WTC11 (cell line): ENCODE results near the gene OSBPL10. TPM values are rescaled to one million over a fixed set of nuclear protein-coding genes. Genes with fewer than 3 reads are reported as not detected.

Source experiments
- ATAC-seq: fragments of 200-7000 bp; cut with Tn5 transposase; 2 replicates; pipeline ENCODE4 v1.10.0; 2021; ENCODE audit warnings: mild to moderate bottlenecking, moderate library complexity
- CTCF ChIA-PET: fragments of 300-600 bp; sonication (Branson Sonifier 250); formaldehyde crosslinking; loops from one replicate; lab custom pipeline; 2021; ENCODE audit warnings: antibody characterized with exemption; lab: Charles Lee
- POLR2A ChIA-PET: fragments of 350-600 bp; sonication (Branson Sonifier 250); formaldehyde crosslinking; loops from one replicate; lab custom pipeline; 2021; ENCODE audit warnings: antibody characterized with exemption; lab: Charles Lee
- DNase-seq: peaks from one replicate; pipeline ENCODE4 v3.0.0; 2021; ENCODE audit warnings: low spot score
- H3K27ac Mint-ChIP-seq: 2 replicates; pipeline ENCODE4 v1.8.0; 2021; ENCODE audit warnings: mixed read lengths
- H3K27me3 Mint-ChIP-seq: 2 replicates; pipeline ENCODE4 v1.8.0; 2021; ENCODE audit warnings: low read depth, mild to moderate bottlenecking, moderate library complexity, mixed read lengths
- H3K36me3 Mint-ChIP-seq: 2 replicates; pipeline ENCODE4 v1.8.0; 2021; ENCODE audit warnings: mixed read lengths
- H3K4me1 Mint-ChIP-seq: 2 replicates; pipeline ENCODE4 v1.8.0; 2022; ENCODE audit warnings: mixed read lengths
- H3K4me3 Mint-ChIP-seq: 2 replicates; pipeline ENCODE4 v1.8.0; 2021; ENCODE audit warnings: mild to moderate bottlenecking, moderate library complexity, mixed read lengths
- H3K9me3 Mint-ChIP-seq: 2 replicates; pipeline ENCODE4 v1.8.0; 2021; ENCODE audit warnings: mixed read lengths
- ATF1 ChIP-seq: sonication (generic); formaldehyde crosslinking; IDR thresholded peaks from 2 replicates; pipeline ENCODE4 v1.8.1; 2023; ENCODE audit warnings: mild to moderate bottlenecking, moderate library complexity, missing genetic modification reagents
- ATF2 ChIP-seq: sonication (generic); formaldehyde crosslinking; IDR thresholded peaks from 2 replicates; pipeline ENCODE4 v1.8.1; 2022; ENCODE audit warnings: low read depth, missing genetic modification reagents, borderline replicate concordance
- CBFB ChIP-seq: sonication (generic); formaldehyde crosslinking; IDR thresholded peaks from 2 replicates; pipeline ENCODE4 v1.8.1; 2022; ENCODE audit warnings: mild to moderate bottlenecking, low read depth, missing genetic modification reagents
- E2F1 ChIP-seq: sonication (generic); formaldehyde crosslinking; IDR thresholded peaks from 2 replicates; pipeline ENCODE4 v1.8.0; 2022; ENCODE audit warnings: mild to moderate bottlenecking, missing genetic modification reagents
- E2F5 ChIP-seq: sonication (generic); formaldehyde crosslinking; IDR thresholded peaks from 2 replicates; pipeline ENCODE4 v1.8.1; 2022; ENCODE audit warnings: mild to moderate bottlenecking, moderate library complexity, missing genetic modification reagents
- GTF2I ChIP-seq: fragments of 250-450 bp; sonication (Bioruptor Pico); conservative IDR thresholded peaks from 2 replicates; pipeline ENCODE4 v1.4.0; 2021; ENCODE audit warnings: mild to moderate bottlenecking
- KAT7 ChIP-seq: sonication (generic); formaldehyde crosslinking; IDR thresholded peaks from 2 replicates; pipeline ENCODE4 v1.8.1; 2023; ENCODE audit warnings: missing genetic modification reagents, mild to moderate bottlenecking, borderline replicate concordance
- MXD4 ChIP-seq: fragments of 250-450 bp; sonication (Bioruptor Pico); IDR thresholded peaks from 2 replicates; pipeline ENCODE4 v1.8.0; 2021; ENCODE audit warnings: mild to moderate bottlenecking, moderate library complexity, borderline replicate concordance
- NR2C2 ChIP-seq: sonication (generic); formaldehyde crosslinking; IDR thresholded peaks from 2 replicates; pipeline ENCODE4 v1.8.0; 2022; ENCODE audit warnings: mild to moderate bottlenecking, missing genetic modification reagents
- PRDM15 ChIP-seq: sonication (generic); formaldehyde crosslinking; IDR thresholded peaks from 2 replicates; pipeline ENCODE4 v1.8.0; 2022; ENCODE audit warnings: missing genetic modification reagents
- RORB ChIP-seq: fragments of 250-450 bp; sonication (Bioruptor Pico); IDR thresholded peaks from 2 replicates; pipeline ENCODE4 v1.9.0; 2021; ENCODE audit warnings: mild to moderate bottlenecking
- SMAD3 ChIP-seq: sonication (generic); formaldehyde crosslinking; IDR thresholded peaks from 2 replicates; pipeline ENCODE4 v1.8.0; 2022; ENCODE audit warnings: missing genetic modification reagents, mild to moderate bottlenecking, borderline replicate concordance
- SOX15 ChIP-seq: fragments of 250-450 bp; sonication (Bioruptor Pico); IDR thresholded peaks from 2 replicates; pipeline ENCODE4 v1.9.0; 2021; ENCODE audit warnings: mild to moderate bottlenecking
- TCF7 ChIP-seq: sonication (generic); formaldehyde crosslinking; IDR thresholded peaks from 2 replicates; pipeline ENCODE4 v1.8.0; 2022; ENCODE audit warnings: mild to moderate bottlenecking, low read depth, missing genetic modification reagents, moderate library complexity
- ZBTB21 ChIP-seq: sonication (generic); formaldehyde crosslinking; IDR thresholded peaks from 2 replicates; pipeline ENCODE4 v1.8.1; 2023; ENCODE audit warnings: mild to moderate bottlenecking, missing genetic modification reagents, borderline replicate concordance
- ZNF512 ChIP-seq: sonication (generic); formaldehyde crosslinking; IDR thresholded peaks from 2 replicates; pipeline ENCODE4 v1.8.1; 2022; ENCODE audit warnings: missing genetic modification reagents, borderline replicate concordance
- ZNF671 ChIP-seq: fragments of 250-450 bp; sonication (Bioruptor Pico); IDR thresholded peaks from 2 replicates; pipeline ENCODE4 v1.8.0; 2021; ENCODE audit warnings: mild to moderate bottlenecking
- total RNA-seq: library from RNA; stranded (reverse); gene quantifications from 3 replicates; pipeline ENCODE4 v1.2.3, GENCODE V29; 2021

Gene OSBPL10
- total RNA-seq, 1 experiment from 2014 or later = 84.1 TPM

GRCh38 chr3:31957106-31957505 lies 24.0 kb downstream of the OSBPL10 start (continued):
- TF ChIP-seq E2F1 = no peak

- POLR2A ChIA-PET = no interaction called here
- H3K9me3 Mint-ChIP-seq = peaks cover 29% of the 10 kb centered on the region
- H3K27ac Mint-ChIP-seq = no peak overlapping the region
- no peak overlapping the region for H3K4me3 Mint-ChIP-seq
- CTCF ChIA-PET = no interaction called here
- no peaks in the 10 kb centered on the region for H3K27me3 Mint-ChIP-seq
- DNase-seq = no peak
- no peak for ATAC-seq
- peaks cover 40% of the 10 kb centered on the region for H3K36me3 Mint-ChIP-seq
- peaks cover 60% of the 10 kb centered on the region for H3K4me1 Mint-ChIP-seq
- TF ChIP-seq KAT7 (CRISPR knock-in tag) (no peak), RORB (no peak), CBFB (no peak), MXD4 (CRISPR knock-in tag) (no peak), TCF7 (CRISPR knock-in tag) (no peak), ZNF512 (CRISPR knock-in tag) (no peak), GTF2I (CRISPR knock-in tag) (no peak), PRDM15 (no peak), SOX15 (no peak), ZBTB21 (CRISPR knock-in tag) (no peak), SMAD3 (CRISPR knock-in tag) (no peak), ZNF671 (no peak), NR2C2 (CRISPR knock-in tag) (no peak), ATF1 (no peak), E2F5 (no peak)
- TF ChIP-seq, all 79 proteins: peak for 0
These were observed 25.5 kb downstream of the OSBPL10 start for GRCh38 chr3:31955581-31955980.

GRCh38 chr3:31953636-31954035 lies 27.4 kb downstream of the OSBPL10 start:
- ChIA-PET CTCF (no interaction called here), POLR2A (no interaction called here)
- peaks cover 47% of the 10 kb centered on the region for H3K4me1 Mint-ChIP-seq
- H3K36me3 Mint-ChIP-seq = peaks cover 49% of the 10 kb centered on the region
- no peak for DNase-seq
- no peak overlapping the region for H3K4me3 Mint-ChIP-seq
- no peak for ATAC-seq
- no peak for TF ChIP-seq ATF2 (CRISPR knock-in tag)
- no peak for TF ChIP-seq RORB
- no peaks in the 10 kb centered on the region for H3K27me3 Mint-ChIP-seq
- no peak overlapping the region for H3K27ac Mint-ChIP-seq
- peaks cover 38% of the 10 kb centered on the region for H3K9me3 Mint-ChIP-seq
